GM10847 (cell line): ENCODE measurements around the gene HFM1.

ENCODE experiments used
- POLR2A ChIP-seq: IDR thresholded peaks from 2 replicates; pipeline ENCODE4 v1.6.1; 2011; ENCODE audit not compliant: insufficient read length; ENCODE audit errors: extremely low read depth

The HFM1 gene

DNA sequence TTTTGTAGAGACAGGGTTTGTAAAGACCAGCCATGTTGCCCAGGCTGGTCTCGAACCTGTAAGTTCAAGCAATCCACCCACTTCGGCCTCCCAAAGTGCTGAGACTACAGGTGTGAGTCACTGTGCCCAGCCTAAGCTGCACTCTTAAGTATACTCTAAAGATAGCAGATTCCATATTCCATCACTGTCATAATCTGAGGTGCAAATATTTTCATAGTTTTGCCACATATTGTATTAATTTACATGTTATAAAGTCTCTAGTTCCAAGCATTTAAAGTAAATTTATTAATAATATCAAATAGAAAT is 121.3 kb downstream of the HFM1 start:
- no peak for TF ChIP-seq POLR2A

DNA sequence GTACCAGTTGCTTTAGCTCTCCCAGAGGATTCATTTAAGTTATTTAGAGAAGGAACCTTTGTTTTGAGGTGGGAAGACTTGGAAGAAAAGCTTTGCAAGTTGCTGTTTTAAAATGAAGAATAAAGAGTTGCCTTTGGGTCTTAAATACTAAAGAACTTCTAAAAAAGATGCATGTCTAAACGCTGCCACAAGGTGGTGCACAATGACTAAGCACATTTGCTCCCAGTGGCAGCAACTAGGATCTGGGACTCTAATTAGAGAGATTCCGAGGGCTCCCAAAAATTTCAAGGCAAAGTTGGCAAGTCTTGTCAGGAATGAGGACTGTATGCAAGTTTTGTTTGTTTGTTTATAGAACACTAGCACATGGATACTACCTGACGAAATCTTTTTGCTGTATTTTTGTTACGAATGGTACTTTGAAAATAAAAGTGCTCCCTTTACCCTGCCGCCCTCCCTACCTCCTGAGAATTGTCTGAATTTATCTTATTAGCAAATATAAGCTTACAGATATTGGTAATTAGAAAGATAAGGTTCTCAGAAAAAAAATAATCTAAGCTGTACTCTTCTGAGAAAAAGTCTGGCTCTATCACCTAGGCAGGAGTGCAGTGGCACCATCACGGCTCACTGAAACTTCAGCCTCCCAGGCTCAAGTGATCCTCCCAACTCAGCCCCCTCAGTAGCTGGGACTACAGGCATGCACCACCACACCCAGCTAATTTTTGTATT is 121.8 kb downstream of the HFM1 start:
- no peak for TF ChIP-seq POLR2A

DNA sequence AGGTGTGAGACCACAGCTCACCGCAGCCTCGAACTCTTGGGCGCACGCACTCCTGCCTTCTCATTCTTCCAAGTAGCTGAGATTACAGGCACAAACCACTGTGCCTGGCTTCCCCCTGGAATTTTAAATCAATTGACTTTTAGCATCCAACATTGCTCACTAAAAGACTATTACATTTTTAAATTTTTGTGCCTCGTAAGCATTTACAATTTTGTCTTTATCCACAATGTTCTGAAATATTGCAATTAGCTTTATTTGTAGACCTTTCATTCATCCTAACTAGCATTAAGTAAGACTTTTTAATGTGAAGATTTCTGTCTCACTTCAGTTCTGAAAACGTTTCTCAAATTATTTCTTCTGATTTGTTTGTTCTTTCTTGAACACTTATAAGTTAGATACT is 122.9 kb downstream of the HFM1 start:
- TF ChIP-seq POLR2A: no peak

DNA sequence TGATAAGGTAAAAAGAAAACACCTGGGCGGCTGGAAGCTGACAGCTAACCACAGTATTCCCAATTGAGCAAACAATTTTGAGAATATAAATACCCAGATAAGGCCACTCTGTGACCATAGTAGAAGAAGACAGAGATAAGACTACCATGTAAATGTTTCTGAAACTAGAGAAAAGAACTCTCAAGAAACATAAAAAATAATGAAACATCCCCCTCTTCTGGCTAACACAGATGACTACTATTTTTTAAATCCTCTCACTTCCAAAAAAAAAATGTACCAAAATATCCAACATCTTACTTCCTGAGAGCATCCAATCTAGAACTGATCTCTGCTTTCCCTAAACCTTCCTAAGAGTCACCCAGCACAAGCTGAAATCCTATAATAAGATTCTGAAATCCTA is 125.9 kb downstream of the HFM1 start:
- TF ChIP-seq POLR2A: no peak

DNA sequence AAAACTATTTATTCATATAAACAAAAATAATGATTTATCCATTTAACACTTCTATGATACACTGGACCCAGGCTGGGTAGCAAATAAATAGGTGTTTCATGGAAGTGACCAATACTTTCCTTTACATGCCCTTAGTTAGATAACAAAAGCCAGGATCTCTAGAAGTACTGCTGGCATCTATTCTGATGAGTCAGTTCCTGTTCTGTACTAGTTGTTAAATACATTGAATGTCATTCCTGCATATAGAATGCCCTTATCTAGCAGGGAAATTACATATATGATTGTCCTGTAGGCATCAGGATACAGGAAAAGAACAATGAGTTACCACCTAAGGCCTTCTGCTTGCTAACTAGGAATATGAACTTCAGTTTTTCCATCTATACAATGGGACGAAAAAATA is 130.8 kb downstream of the HFM1 start:
- no peak for TF ChIP-seq POLR2A

DNA sequence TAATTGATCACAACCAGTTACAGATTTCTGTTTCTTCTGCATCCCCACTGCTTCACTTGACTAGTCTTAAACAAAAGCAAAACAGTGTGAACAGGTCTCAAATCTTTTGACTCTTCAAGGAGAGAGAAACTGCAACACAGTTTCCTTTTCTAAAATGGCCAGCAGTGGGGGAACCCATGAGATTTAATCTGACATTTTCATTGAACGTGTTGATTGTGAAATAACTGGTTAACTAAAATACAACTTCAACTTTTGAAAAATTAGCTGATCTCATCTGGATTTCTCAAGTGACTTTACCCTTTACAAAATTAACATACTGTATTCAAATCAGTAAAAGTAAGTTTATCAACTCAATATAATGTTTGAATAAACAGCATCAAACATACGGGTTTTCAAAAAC is 143.0 kb downstream of the HFM1 start:
- no peak for TF ChIP-seq POLR2A

DNA sequence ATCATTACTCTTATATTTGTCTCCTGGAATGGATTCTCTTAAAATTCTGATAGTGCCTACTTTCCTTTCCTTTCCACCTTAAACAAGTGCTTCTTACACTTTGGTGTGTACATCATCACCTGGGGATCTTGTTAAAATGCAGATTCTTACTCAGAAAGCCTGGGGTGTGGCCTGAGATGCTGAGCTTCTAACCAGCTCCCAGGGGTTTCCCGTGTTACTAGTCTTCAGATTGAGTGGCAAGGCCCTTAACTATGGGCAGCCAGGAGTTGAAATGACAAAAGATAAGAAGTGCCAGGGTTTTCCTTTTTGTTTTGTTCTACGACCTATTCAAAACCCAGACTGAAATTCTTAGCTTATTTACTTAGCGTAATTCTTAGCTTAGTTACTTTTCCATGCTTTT is 159.2 kb downstream of the HFM1 start:
- no peak for TF ChIP-seq POLR2A

DNA sequence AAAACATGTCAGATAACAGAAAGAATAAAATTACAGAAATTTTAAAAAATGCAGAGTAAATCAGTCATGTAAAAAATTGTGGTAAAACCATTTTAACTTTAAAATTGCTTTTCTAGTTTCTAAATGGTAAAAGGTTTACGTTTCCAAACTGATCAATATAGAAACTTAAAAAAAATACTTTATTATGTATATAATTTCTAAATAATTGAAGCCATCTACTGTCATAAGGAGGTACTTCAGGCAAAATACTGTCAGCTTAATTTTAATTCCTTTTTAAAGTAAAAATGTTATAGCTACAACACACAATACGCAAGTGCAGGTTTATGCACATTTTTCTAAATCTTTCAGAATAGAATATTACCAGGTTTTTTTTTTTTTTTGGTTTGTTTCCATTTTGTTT is 159.9 kb downstream of the HFM1 start:
- TF ChIP-seq POLR2A: no peak

DNA sequence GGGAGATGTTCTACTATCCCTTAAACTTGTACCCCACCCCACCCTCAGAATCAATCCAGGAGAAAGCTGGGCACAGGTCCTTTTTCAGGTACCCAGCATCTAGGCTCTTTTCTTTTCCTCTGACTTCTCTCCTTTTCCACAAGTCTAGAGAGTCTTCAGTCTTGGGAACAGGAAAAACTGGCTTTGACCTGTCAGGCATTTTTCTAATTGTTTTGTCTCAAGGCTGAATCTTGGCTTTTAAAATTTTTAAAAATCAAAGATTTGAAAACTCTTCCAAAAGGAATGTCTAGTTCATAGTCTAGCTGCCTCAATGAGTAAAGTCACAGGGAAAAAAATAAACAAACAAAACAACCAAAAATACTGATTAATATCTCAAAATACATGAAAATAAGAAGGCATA is 161.5 kb downstream of the HFM1 start:
- TF ChIP-seq POLR2A: no peak

DNA sequence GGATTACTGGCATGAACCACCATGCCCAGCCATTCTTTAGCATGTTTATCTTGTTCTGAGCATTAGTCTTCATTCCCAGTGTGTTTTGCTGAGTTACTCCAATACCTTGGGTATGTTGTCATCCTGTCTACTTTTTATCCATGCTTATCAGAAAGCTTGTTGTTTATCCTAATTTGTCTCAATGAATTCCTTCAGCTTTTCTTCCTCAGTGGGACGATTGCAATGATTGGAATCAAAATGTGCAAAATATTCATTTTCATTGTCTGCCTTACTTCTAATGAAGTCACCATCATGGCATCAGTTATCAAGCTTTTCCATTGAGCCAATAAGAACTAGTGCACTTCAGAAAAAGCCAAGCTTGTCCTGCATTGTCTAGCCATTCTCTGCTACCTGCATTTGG is 170.5 kb downstream of the HFM1 start:
- TF ChIP-seq POLR2A: no peak

DNA sequence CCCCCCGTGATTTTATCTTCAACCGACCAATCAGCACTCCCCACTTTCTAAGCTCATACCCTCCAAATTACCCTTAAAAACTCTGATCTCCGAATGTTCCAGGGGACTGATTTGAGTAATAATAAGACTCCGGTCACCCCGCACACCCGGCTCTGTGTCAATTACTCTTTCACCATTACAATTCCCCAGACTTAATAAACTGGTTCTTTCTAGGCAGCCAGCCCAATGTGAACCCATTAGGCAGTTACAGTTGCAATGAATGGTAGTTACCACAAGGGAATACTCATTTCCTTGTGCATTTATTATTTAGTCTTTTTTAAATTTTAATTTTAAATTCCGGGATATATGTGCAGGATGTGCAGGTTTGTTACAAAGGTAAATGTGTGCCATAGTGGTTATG is 177.9 kb downstream of the HFM1 start:
- TF ChIP-seq POLR2A: no peak

DNA sequence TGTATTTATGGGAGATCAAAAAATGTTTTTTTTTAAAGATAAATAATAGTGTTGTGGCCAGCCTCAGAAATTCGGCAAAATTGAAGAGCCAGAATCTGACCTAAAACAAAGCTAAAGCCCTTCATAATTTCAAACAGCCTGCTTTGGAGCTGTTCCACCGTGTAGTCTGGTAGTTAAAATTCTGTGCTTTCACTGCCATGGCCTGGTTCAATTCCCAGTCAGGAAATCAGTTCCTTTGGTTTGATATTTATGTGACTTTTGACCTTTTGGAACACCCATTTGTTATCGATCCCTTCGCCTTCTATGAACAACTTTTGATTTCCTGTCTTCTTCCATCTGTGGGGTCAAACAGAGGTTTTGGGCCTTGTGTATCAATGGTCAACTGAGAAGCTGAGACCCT is 179.8 kb downstream of the HFM1 start:
- TF ChIP-seq POLR2A: no peak

DNA sequence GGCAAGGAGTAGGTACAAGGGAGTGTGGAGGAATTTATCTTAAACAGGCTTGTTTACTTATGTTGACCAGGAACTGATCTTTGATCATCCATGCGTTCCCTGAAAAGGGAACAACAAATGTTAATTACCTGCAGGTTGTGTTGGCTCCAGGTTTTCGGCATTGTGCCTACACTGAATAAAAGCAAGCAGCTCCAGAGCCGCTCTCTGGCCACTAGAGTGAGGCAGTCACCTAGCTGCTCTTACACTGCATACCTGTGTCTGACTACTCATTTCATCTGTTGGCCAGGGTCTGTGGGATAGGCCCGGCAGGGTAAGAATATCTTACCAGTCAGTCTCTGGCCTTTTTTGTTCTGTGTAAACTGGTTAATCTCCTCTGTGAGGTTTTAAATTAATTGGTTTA is 183.6 kb downstream of the HFM1 start:
- no peak for TF ChIP-seq POLR2A

DNA sequence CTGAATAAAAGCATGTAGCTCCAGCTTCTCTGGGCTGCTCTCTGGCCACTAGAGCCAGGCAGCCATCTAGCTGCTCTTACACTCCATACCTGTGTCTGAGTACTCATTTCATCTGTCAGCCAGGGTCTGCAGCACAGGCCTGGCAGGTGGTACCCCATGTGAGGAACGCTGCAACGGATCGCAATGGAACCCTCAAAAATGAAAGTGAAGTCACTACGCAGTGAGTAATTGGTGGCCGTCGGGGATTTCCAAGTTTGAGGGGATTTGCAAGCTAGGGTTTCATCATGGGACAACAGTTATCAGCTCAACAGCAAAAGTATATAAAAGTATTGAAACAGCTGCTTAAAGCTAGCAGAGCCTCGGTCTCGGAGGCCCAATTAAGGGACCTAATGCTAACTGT is 186.7 kb downstream of the HFM1 start:
- TF ChIP-seq POLR2A: no peak
